GM19372 (cell line): Measurements from ENCODE around the gene SLIT3.

Experiments
- ATAC-seq: cut with Tn5 transposase; IDR thresholded peaks from one replicate; pipeline ENCODE4 v1.9.1; 2021; ENCODE audit warnings: mild to moderate bottlenecking, low read depth, moderate library complexity; ENCODE audit not compliant: unreplicated experiment

SLIT3 gene

GRCh38 chr5:169089343-169089742 is 211.6 kb downstream of the SLIT3 start:
- no peak for ATAC-seq

- no peak for ATAC-seq
Observed at GRCh38 chr5:169088028-169088725, 212.8 kb downstream of the SLIT3 start.

DNA sequence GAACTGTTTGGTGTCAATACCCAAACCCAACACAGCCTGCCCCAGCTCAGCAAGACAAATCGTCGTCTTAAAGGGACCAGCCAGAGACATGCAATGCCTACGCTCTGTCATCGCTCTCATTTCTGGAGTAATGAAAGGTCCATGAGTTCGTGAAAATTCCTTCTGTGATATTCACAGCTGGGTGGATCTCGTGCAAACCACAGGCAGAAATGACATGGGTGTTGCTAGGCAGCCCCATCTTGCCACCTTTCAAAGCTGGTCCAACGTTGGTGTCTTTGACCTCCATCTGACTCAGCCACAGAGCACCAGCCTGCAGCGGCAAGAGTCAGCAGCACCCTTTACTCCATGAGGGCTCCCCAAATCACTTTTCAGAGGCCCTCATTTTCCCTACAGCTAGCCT is 215.3 kb downstream of the SLIT3 start:
- ATAC-seq = no peak

- ATAC-seq = no peak
Observed at GRCh38 chr5:169085212-169085611, 215.7 kb downstream of the SLIT3 start.

- ATAC-seq = no peak
Observed at GRCh38 chr5:169084775-169085174, 216.2 kb downstream of the SLIT3 start.

- ATAC-seq = no peak
Observed at GRCh38 chr5:169083394-169084018, 217.4 kb downstream of the SLIT3 start.

DNA sequence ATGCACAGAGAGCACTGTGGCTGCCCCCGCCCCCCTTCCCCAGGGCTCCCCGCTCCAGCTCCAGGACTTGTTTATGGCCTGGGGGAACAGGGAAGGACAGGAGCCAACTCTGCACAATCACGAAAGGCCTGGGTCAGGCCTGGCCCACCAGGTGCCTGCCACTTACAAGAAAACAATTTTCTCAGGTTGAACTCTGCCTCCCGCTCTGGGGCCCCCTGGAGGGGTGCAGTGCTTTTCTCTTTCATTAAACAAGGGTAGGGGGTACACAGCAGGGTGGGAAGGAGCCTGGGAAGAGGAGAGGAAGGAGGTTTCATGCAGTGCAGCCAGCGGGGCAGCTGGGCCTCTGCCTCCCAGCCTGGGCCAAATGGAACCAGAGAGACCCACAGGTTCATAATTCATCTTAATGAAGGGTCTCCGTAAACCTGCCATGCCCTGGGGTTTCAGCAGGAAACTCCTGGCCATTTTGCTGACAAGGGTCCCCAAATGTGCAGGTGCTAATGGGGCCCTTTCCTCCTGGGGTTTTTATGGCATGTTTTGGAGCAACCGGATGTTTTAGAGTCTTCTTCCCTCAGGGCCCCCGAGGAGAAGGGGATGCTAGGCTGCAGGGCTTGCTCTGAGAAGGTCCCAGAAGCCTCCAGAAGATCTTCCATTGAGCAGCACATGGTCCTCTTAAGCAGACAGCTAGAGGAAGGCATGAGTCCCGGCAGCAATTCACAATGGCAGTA is 219.8 kb downstream of the SLIT3 start:
- ATAC-seq = no peak

DNA sequence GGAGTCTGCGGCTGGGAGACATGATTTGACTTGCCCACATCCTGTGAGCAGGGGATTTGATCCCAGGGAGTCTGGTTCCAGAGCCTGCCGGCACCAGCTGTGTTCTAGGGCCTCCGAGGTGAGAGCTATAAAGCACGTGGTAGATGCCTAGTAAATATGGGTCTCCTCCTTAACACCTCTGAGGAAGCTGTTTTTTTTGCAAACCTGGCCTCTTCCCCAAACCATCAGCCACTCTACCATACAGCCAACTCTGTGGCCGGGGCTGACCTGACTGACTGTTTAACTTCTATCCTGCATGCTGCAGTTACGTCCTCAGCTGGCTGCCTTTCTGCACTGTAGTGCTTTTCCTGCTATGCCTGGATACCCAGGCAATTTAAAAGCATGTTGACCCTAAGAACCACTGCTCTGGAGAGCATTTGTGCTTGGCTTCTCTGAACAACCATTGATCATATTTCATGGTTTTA is 220.5 kb downstream of the SLIT3 start:
- no peak for ATAC-seq

- no peak for ATAC-seq
Observed at GRCh38 chr5:169079697-169080096, 221.2 kb downstream of the SLIT3 start.

GRCh38 chr5:169074839-169075238 is 226.1 kb downstream of the SLIT3 start:
- no peak for ATAC-seq

- no peak for ATAC-seq
Observed at GRCh38 chr5:169072233-169072632, 228.7 kb downstream of the SLIT3 start.

DNA sequence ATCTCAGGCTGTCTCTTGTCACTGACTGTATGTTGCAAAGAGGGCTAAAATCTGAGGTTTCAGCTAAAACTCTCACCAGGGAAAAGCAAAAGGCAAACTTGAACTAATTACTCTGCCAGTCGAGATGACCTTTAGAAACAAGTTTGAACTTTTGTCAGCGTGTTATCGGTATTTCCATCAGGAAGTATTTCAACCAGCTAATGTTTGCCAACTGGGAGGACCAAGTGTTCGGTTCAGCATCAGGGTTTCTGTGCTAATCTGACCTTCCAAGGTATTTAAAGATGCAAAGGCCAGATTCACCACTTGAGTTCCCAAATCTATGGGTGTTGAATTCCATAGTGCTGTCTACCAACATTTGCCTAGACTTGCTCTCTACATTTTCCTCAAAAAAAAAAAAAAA is 230.5 kb downstream of the SLIT3 start:
- no peak for ATAC-seq

GRCh38 chr5:169067751-169068173 is 233.2 kb downstream of the SLIT3 start:
- no peak for ATAC-seq

DNA sequence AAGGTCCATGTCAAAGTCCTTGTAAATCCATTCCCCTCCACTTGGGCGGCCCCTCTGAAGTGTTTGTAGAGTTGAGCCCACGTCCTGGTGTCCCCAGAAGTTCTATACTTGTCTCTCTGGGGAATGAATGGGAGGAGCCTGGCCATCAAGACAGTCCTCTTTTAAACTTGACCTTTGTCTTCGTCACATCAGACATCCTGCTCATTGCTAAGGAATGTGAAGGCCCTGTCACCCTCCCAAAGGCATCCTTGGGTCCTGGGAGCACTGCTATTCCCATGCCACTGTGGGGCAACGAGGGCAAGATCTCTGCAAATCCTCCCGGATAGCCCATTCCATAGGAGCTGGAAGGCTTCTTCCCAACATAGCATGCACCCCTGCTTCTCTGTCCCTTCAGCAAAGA is 235.5 kb downstream of the SLIT3 start:
- no peak for ATAC-seq

DNA sequence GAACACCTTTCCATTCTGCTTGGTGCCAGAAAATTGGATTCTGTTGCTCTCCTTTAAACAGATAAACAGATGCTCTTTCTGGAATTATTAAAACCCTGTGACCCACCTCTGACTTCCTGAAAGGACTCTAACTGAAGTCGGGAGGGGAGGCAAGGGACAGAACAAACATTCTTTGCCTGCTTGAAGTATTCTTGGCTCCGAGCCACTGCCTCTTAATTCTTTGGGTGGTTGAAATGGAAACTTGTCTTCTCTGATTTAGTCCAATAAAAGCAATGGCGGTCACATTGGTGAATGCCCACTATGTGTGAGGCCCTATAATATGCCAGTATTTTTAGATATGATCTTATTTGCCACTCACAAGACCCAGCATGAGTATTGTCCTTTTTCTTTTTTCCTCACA is 236.8 kb downstream of the SLIT3 start:
- ATAC-seq = no peak

- no peak for ATAC-seq
Observed at GRCh38 chr5:169063316-169063953, 237.5 kb downstream of the SLIT3 start.

DNA sequence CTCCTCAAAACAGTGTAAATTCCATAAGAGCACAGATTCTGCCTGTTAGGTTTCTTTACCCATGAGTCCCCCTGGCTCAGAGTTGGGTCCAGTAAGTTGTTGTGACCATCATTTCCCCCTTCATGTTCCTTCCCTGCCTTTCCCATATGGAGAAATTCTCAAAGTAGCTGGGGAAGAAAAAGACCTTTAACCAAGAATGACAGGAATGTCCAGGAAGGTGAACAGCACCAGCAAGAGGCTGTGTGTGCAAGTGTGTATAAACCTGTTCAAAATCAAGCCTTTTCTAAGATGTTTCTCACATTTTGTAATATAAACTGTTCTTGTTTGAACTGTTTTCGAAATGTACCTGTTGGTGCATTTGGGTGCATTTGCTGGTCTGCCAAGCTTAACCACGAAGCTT is 238.2 kb downstream of the SLIT3 start:
- no peak for ATAC-seq

- ATAC-seq = no peak
Observed at GRCh38 chr5:169054506-169054905, 246.4 kb downstream of the SLIT3 start.

DNA sequence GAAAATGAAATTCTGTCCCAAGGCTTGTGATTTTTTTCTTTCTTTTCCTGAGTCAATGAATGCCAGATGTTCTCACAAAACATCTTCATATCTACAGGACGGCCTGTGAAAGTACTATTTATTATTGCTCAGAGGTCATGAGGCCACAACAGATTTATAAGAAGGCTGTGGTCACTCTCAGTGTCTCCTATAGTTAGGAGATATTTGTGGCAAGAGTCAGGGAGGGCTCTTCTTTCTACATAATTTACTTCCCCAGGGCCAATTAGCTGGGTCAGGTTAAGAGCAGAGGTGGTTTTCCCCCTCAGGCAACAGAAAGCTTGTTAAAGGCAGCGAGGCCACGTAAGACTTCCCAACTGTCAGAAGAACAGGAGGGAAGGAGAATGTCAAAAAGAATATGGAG is 248.7 kb downstream of the SLIT3 start:
- ATAC-seq = no peak

GRCh38 chr5:169051351-169051750 is 249.6 kb downstream of the SLIT3 start:
- ATAC-seq = no peak

GRCh38 chr5:169050636-169051035 is 250.3 kb downstream of the SLIT3 start:
- no peak for ATAC-seq
